Osteocyte (in vitro differentiated cells): ENCODE results near the gene ZNF600. TPM values are rescaled to one million over a fixed set of nuclear protein-coding genes. Genes with fewer than 3 reads are reported as not detected.
"Not testable (repeated sequence)": the region's sequence is repeated elsewhere in the genome, so short reads cannot be mapped to it uniquely, and the experiment has no call there.

Source experiments
- DNase-seq: peaks from one replicate; pipeline ENCODE4 v3.0.0; 2021; ENCODE audit warnings: mixed read lengths; ENCODE audit not compliant: unreplicated experiment; ENCODE audit errors: extremely low spot score
- H3K27ac Mint-ChIP-seq: one replicate; pipeline ENCODE4 v1.8.0; 2021; ENCODE audit warnings: mild to moderate bottlenecking, mixed read lengths; ENCODE audit not compliant: unreplicated experiment
- H3K27me3 Mint-ChIP-seq: one replicate; pipeline ENCODE4 v1.8.0; 2021; ENCODE audit warnings: mixed read lengths; ENCODE audit not compliant: unreplicated experiment
- H3K36me3 Mint-ChIP-seq: one replicate; pipeline ENCODE4 v1.8.0; 2021; ENCODE audit warnings: mixed read lengths; ENCODE audit not compliant: unreplicated experiment
- H3K4me1 Mint-ChIP-seq: one replicate; pipeline ENCODE4 v1.8.0; 2021; ENCODE audit warnings: mixed read lengths; ENCODE audit not compliant: unreplicated experiment
- H3K4me3 Mint-ChIP-seq: one replicate; pipeline ENCODE4 v1.8.0; 2021; ENCODE audit warnings: mild to moderate bottlenecking, moderate library complexity, mixed read lengths; ENCODE audit not compliant: unreplicated experiment
- H3K9me3 Mint-ChIP-seq: one replicate; pipeline ENCODE4 v1.8.0; 2021; ENCODE audit warnings: mixed read lengths; ENCODE audit not compliant: unreplicated experiment
- total RNA-seq: library from RNA; stranded (reverse); gene quantifications from 2 replicates; pipeline ENCODE4 v1.2.1, GENCODE V29; 2021
- TF ChIP-seq, protein P1 (sequence below): fragments of 200-600 bp; sonication (generic); IDR thresholded peaks from 2 replicates; pipeline ENCODE4 v1.5.0; 2021; ENCODE audit warnings: antibody characterized with exemption, mild to moderate bottlenecking, moderate library complexity

ZNF600 gene
- total RNA-seq, 1 donor from 2014 or later = 10.8 TPM

DNA sequence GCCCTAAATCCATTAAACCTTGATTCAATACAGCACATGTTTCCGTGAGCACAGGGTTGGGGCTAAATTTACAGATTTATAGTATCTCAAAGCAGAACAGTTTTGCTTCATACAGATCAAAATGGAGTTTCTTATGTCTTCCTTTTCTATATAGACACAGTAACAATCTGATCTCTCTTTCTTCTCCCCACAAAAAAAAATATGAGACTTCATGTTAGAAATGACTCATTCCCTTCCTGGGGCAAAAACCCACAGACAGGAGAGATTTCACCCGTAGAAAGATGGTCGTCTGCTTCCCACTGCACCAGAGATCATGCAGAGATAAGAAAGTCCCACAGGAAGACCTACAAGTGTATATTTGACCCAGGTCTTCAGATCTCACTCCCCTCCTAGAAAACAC is 44.1 kb downstream of the ZNF600 start:
- TF ChIP-seq, protein P1, sequence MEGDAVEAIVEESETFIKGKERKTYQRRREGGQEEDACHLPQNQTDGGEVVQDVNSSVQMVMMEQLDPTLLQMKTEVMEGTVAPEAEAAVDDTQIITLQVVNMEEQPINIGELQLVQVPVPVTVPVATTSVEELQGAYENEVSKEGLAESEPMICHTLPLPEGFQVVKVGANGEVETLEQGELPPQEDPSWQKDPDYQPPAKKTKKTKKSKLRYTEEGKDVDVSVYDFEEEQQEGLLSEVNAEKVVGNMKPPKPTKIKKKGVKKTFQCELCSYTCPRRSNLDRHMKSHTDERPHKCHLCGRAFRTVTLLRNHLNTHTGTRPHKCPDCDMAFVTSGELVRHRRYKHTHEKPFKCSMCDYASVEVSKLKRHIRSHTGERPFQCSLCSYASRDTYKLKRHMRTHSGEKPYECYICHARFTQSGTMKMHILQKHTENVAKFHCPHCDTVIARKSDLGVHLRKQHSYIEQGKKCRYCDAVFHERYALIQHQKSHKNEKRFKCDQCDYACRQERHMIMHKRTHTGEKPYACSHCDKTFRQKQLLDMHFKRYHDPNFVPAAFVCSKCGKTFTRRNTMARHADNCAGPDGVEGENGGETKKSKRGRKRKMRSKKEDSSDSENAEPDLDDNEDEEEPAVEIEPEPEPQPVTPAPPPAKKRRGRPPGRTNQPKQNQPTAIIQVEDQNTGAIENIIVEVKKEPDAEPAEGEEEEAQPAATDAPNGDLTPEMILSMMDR = no peak
- Mint-ChIP-seq H3K9me3 (peaks cover 8% of the 10 kb centered on the region), H3K36me3 (no peaks in the 10 kb centered on the region), H3K27ac (no peak overlapping the region), H3K27me3 (no peaks in the 10 kb centered on the region), H3K4me3 (no peak overlapping the region), H3K4me1 (no peaks in the 10 kb centered on the region)
- no peak for DNase-seq

DNA sequence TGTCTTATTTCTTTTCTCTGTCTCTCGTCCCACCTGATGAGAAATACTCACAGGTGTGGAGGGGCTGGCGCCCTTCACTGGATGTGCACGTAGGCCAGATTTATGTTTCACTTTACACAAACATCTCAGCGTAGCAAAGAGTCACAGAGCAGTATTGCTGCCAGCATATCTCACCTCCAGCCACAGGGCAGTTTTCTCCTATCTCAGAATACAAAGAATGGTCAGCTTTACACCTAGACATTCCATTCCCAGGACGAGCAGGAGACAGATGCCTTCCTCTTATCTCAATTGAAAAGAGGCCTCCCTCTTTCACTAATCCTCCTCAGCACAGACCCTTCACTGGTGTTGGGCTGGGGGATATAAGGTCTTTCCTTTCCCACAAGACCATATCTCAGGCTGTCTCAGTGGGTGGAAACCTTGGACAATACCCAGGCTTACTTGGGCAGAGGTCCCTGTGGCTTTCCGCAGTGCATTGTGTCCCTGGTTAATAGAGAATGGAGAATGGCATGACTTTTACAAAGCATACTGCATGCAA is 44.6 kb downstream of the ZNF600 start:
- H3K4me3 Mint-ChIP-seq = no peak overlapping the region
- no peak overlapping the region for H3K27ac Mint-ChIP-seq

DNA sequence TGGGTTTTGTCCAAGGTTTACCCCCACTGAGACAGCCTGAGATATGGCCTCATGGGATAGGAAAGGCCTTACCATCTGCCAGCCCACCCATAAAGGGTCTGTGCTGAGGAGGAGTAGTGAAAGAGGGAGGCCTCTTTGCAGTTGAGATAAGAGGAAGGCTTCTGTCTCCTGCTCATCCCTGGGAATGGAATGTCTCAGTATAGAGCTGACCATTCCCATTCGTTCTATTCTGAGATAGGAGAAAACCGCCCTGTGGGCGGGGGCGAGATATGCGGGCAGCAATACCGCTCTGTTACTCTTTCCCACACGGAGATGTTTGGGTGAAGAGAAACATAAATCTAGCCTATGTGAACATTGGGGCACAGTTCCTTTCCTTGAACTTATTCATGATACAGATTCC is 45.2 kb downstream of the ZNF600 start:
- not testable (repeated sequence) for DNase-seq, H3K4me1 Mint-ChIP-seq, H3K36me3 Mint-ChIP-seq, H3K27me3 Mint-ChIP-seq, H3K27ac Mint-ChIP-seq, H3K4me3 Mint-ChIP-seq
- H3K9me3 Mint-ChIP-seq = peaks cover 13% of the 10 kb centered on the region

More for the DNA sequence above, 44.6 kb downstream of the ZNF600 start:
- no peak for DNase-seq
- Mint-ChIP-seq H3K36me3 (no peaks in the 10 kb centered on the region), H3K27me3 (no peaks in the 10 kb centered on the region), H3K4me1 (no peaks in the 10 kb centered on the region), H3K9me3 (peaks cover 12% of the 10 kb centered on the region)
- TF ChIP-seq, protein P1 = no peak

DNA sequence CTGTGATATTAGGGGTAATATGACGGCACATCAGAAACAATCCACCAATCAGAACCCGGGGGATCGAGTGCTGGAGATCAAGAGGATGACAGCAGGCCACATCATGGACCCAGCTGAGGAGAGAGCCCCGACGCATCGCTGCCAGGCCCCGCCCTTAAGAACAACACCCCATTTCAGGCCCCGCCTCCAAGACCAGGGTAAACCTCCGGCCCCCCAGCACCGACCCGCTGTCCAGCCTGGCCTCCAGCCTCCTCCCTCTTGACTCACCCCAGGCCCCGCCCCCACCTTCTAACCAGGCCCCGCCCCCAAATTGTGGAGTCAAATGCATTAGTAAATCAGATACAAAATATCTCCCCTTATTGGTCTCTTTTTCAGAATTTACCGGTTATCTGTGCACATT is 47.0 kb downstream of the ZNF600 start:
- TF ChIP-seq, protein P1 = no peak
- H3K27me3 Mint-ChIP-seq = no peaks in the 10 kb centered on the region
- no peak overlapping the region for H3K4me3 Mint-ChIP-seq
- H3K9me3 Mint-ChIP-seq = peaks cover 13% of the 10 kb centered on the region
- H3K4me1 Mint-ChIP-seq = peaks cover 11% of the 10 kb centered on the region
- no peak overlapping the region for H3K27ac Mint-ChIP-seq
- DNase-seq = no peak
- H3K36me3 Mint-ChIP-seq = no peaks in the 10 kb centered on the region

DNA sequence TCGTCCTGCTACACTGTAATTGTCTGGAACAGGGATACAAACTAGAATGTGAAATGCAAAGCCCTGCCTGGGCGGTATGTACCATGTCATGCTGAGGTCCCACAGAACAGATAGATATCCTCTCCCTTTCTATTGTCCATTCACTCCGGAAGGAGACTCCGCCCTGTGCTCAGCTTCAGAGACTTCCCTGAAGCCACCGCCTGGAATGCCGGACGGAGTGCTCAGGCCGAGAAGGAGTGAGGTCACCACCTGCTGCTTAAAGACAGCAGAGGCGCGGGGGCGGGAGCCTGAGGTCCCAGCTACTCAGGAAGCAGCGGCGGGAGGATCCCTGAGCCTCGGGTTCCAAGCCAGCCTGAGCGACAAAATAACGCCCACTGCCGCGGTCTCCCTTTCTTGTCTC is 50.9 kb downstream of the ZNF600 start:
- no peak for DNase-seq
- Mint-ChIP-seq H3K27me3 (no peaks in the 10 kb centered on the region), H3K9me3 (peaks cover 9% of the 10 kb centered on the region), H3K27ac (peak overlapping the region; percentile 95), H3K4me1 (peaks cover 22% of the 10 kb centered on the region), H3K36me3 (no peaks in the 10 kb centered on the region), H3K4me3 (peak overlapping the region; percentile 7)
- TF ChIP-seq, protein P1 = no peak
